ENCODE data around the gene HDHD5. TPM values are rescaled to one million over a fixed set of nuclear protein-coding genes. Genes with fewer than 3 reads are reported as not detected.
A peak's percentile ranks its signal among the peaks of the same experiment; 100 is the strongest.
"Not testable (repeated sequence)": the region's sequence is repeated elsewhere in the genome, so short reads cannot be mapped to it uniquely, and the experiment has no call there.

HDHD5 gene
- total RNA-seq, 4 donors from 2014 or later, result 7.4 to 43.0 (median 28.9) TPM

DNA sequence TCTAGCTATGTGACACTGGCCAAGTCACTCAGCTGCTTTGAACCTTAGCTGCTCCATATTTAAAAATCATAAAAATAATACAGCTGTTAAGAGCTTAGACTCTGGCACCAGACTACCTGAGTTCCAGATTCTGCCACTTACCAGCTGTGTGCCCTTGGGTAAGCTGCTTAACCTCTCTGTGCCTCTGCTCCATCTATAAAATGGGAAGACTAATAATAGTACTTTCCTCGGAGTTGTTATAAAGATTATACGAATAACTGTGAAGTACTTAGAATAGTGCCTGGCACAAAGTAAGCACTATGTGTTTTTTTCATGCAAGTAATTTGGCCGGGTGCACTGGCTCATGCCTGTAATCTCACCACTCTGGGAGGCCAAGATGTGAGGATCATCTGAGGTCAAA lies 1.4 kb downstream of the HDHD5 start:
- no peaks in the 10 kb centered on the region for H3K9me3 ChIP-seq
- H3K4me3 ChIP-seq, result peak overlapping the region in 1 of 2 donors; percentile 83
- H3K27me3 ChIP-seq, result no peaks in the 10 kb centered on the region
- peak overlapping the region in 1 of 2 donors; percentile 89 for H3K27ac ChIP-seq
- DNase-seq, result no peak
- TF ChIP-seq POLR2A (IDR thresholded peaks at IDR 0.05), result no peak
- TF ChIP-seq, protein P1, sequence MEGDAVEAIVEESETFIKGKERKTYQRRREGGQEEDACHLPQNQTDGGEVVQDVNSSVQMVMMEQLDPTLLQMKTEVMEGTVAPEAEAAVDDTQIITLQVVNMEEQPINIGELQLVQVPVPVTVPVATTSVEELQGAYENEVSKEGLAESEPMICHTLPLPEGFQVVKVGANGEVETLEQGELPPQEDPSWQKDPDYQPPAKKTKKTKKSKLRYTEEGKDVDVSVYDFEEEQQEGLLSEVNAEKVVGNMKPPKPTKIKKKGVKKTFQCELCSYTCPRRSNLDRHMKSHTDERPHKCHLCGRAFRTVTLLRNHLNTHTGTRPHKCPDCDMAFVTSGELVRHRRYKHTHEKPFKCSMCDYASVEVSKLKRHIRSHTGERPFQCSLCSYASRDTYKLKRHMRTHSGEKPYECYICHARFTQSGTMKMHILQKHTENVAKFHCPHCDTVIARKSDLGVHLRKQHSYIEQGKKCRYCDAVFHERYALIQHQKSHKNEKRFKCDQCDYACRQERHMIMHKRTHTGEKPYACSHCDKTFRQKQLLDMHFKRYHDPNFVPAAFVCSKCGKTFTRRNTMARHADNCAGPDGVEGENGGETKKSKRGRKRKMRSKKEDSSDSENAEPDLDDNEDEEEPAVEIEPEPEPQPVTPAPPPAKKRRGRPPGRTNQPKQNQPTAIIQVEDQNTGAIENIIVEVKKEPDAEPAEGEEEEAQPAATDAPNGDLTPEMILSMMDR (IDR thresholded peaks at IDR 0.05), result no peak
- no peaks in the 10 kb centered on the region for H3K36me3 ChIP-seq
- no peaks in the 10 kb centered on the region for H3K4me1 ChIP-seq
- intact Hi-C loops (cut with DNase I; ENCODE audit: low total_unique reads), result loop anchor here (10.0 kb wide), 1 partner anchor 73 kb away; the partner anchor contains the start of gene IL17RA

GRCh38 chr22:17155941-17156340 lies 3.1 kb downstream of the HDHD5 start:
- intact Hi-C loops (cut with DNase I; ENCODE audit: low total_unique reads), result loop anchor here (10.0 kb wide), 1 partner anchor 71 kb away; the partner anchor contains the start of gene IL17RA

DNA sequence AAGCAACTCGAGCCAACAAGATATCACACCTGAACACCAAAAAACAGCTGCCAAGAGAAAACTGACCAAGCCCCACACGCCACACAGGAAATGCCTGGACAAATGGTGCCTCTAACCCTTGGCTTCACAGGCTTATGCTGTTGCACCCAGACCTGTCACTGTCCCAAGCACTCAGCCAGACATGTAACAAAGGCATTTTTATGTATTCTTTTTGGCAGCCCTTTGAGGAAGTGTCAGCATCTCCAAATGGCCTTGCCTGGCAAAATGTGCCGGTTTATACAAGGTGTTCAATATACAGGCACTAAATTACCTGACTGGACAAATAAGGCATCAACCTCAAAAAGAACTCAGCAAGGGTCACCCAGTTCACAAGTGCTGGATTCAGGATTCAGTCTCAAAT lies 6.1 kb downstream of the HDHD5 start:
- intact Hi-C loops (cut with DNase I; ENCODE audit: low total_unique reads), result loop anchor here (10.0 kb wide), 1 partner anchor 68 kb away; the partner anchor contains the start of gene IL17RA
- Histone ChIP-seq H3K27me3 (no peaks in the 10 kb centered on the region), H3K9me3 (no peaks in the 10 kb centered on the region), H3K4me3 (no peak overlapping the region), H3K36me3 (no peaks in the 10 kb centered on the region), H3K27ac (no peak overlapping the region), H3K4me1 (no peaks in the 10 kb centered on the region)
- DNase-seq, result no peak
- no peak for TF ChIP-seq POLR2A (IDR thresholded peaks at IDR 0.05)
- TF ChIP-seq, protein P1 (IDR thresholded peaks at IDR 0.05), result no peak

More at GRCh38 chr22:17155941-17156340, 3.1 kb downstream of the HDHD5 start:
- TF ChIP-seq, protein P1 (IDR thresholded peaks at IDR 0.05), result no peak
- no peak for TF ChIP-seq POLR2A (IDR thresholded peaks at IDR 0.05)
- Histone ChIP-seq H3K36me3 (no peaks in the 10 kb centered on the region), H3K4me1 (no peaks in the 10 kb centered on the region), H3K9me3 (no peaks in the 10 kb centered on the region), H3K4me3 (no peak overlapping the region), H3K27me3 (no peaks in the 10 kb centered on the region), H3K27ac (no peak overlapping the region)
- DNase-seq, result no peak

- Histone ChIP-seq H3K36me3 (no peaks in the 10 kb centered on the region), H3K4me1 (no peaks in the 10 kb centered on the region), H3K9me3 (no peaks in the 10 kb centered on the region), H3K27ac (no peak overlapping the region), H3K4me3 (no peak overlapping the region), H3K27me3 (no peaks in the 10 kb centered on the region)
- DNase-seq, result no peak
- no peak for TF ChIP-seq POLR2A (IDR thresholded peaks at IDR 0.05)
- intact Hi-C loops (cut with DNase I; ENCODE audit: low total_unique reads), result loop anchor here (10.0 kb wide), 1 partner anchor 68 kb away; the partner anchor contains the start of gene IL17RA
Observed at GRCh38 chr22:17152340-17152739, 6.7 kb downstream of the HDHD5 start.

DNA sequence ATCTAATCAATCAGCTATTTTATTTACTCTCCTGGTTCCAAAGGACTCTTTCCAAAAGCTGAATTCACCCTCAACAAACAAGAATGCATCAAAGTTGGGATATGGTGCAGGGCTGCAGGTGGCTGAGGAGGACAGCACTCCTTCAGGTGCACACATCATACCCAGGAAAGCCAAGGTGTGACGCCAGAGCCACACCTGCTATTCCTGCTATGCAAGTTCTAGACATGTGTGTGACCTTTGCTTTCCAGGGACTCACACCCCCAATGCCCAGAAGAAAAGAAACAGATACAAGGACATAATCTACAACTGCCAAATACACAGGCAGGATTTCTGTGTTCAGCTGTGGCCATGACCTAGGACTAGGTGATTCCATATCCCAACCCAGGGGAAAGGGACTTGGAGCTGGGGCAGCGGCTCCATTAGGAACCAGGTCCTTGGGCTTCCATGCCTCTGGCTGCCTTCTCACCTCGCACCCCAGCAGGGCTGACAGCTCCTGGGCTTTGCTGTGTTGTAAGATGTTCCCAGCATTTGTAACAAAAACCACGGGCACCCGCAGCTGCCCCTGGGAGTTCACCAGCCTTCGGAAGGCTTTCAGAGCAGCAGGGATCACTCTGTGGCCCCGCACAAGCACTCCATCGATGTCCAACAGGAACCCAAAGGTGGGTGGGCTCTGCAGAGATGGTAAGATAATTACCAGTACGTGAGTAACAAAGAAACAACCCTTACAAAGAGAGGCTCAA lies 9.8 kb downstream of the HDHD5 start:
- TF ChIP-seq, protein P1 (IDR thresholded peaks at IDR 0.05), result no peak
- no peak for TF ChIP-seq POLR2A (IDR thresholded peaks at IDR 0.05)
- DNase-seq, result no peak
- Histone ChIP-seq H3K27ac (no peak overlapping the region), H3K27me3 (no peaks in the 10 kb centered on the region), H3K4me1 (no peaks in the 10 kb centered on the region), H3K36me3 (no peaks in the 10 kb centered on the region), H3K4me3 (no peak overlapping the region), H3K9me3 (no peaks in the 10 kb centered on the region)
- intact Hi-C loops (cut with DNase I; ENCODE audit: low total_unique reads), result no loop called here

- DNase-seq; H3K27ac ChIP-seq; H3K36me3 ChIP-seq; H3K9me3 ChIP-seq; H3K4me3 ChIP-seq; intact Hi-C loops (cut with DNase I; ENCODE audit: low total_unique reads); H3K4me1 ChIP-seq; H3K27me3 ChIP-seq: not testable (repeated sequence)
Observed at GRCh38 chr22:17147458-17147857, 11.6 kb downstream of the HDHD5 start.

Measured in uterus (tissue), 4 donors.